H9 (cell line): ENCODE data around the gene MTTP. TPM values are rescaled to one million over a fixed set of nuclear protein-coding genes. Genes with fewer than 3 reads are reported as not detected.

Source experiments
- DNase-seq: peaks from one replicate; pipeline ENCODE4 v3.0.0-alpha.2; 2017
- H2AFZ ChIP-seq: one replicate; pipeline ENCODE4 v1.6.1; 2013; ENCODE audit warnings: mild to moderate bottlenecking, low read length, control low read depth, moderate library complexity
- H2AK5ac ChIP-seq: 2 replicates; pipeline ENCODE4 v1.6.1; 2013; ENCODE audit warnings: low read length, control low read depth, mixed read lengths; ENCODE audit not compliant: insufficient read length
- H2BK120ac ChIP-seq: one replicate; pipeline ENCODE4 v1.6.1; 2013; ENCODE audit warnings: low read depth, mild to moderate bottlenecking, low read length, control low read depth, inconsistent platforms; ENCODE audit not compliant: poor library complexity, severe bottlenecking
- H2BK12ac ChIP-seq: 2 replicates; pipeline ENCODE4 v1.6.1; 2013; ENCODE audit warnings: low read length, control low read depth, mixed read lengths, low read depth; ENCODE audit not compliant: insufficient read length
- H2BK15ac ChIP-seq: 2 replicates; pipeline ENCODE4 v1.6.1; 2013; ENCODE audit warnings: low read depth, low read length, control low read depth
- H2BK20ac ChIP-seq: one replicate; pipeline ENCODE4 v1.6.1; 2013; ENCODE audit warnings: low read depth, mild to moderate bottlenecking, low read length, control low read depth, inconsistent platforms; ENCODE audit not compliant: poor library complexity, severe bottlenecking
- H2BK5ac ChIP-seq: 2 replicates; pipeline ENCODE4 v1.6.1; 2013; ENCODE audit warnings: low read length, control low read depth, mixed read lengths; ENCODE audit not compliant: insufficient read length
- H3K14ac ChIP-seq: 2 replicates; pipeline ENCODE4 v1.6.1; 2013; ENCODE audit warnings: low read length, control low read depth; ENCODE audit not compliant: insufficient read depth
- H3K18ac ChIP-seq: 2 replicates; pipeline ENCODE4 v1.6.1; 2013; ENCODE audit warnings: low read depth, mild to moderate bottlenecking, mixed read lengths, low read length, control low read depth; ENCODE audit not compliant: insufficient read length
- H3K23ac ChIP-seq: 2 replicates; pipeline ENCODE4 v1.6.1; 2013; ENCODE audit warnings: low read length, control low read depth, mixed read lengths, low read depth; ENCODE audit not compliant: insufficient read length
- H3K23me2 ChIP-seq: 2 replicates; pipeline ENCODE4 v1.6.1; 2013; ENCODE audit warnings: low read depth, mild to moderate bottlenecking, mixed read lengths, low read length, control low read depth; ENCODE audit not compliant: insufficient read length, poor library complexity, severe bottlenecking
- H3K27ac ChIP-seq: 2 replicates; pipeline ENCODE4 v1.5.1; 2013; ENCODE audit warnings: low read length, control low read depth, mixed read lengths, low read depth; ENCODE audit not compliant: insufficient read length
- H3K27me3 ChIP-seq: 2 replicates; pipeline ENCODE4 v1.6.1; 2013; ENCODE audit warnings: low read length, control low read depth, inconsistent platforms; ENCODE audit not compliant: insufficient read depth
- H3K4ac ChIP-seq: 2 replicates; pipeline ENCODE4 v1.6.1; 2013; ENCODE audit warnings: low read depth, mild to moderate bottlenecking, control low read depth, inconsistent platforms, low read length, moderate library complexity
- H3K4me1 ChIP-seq: 2 replicates; pipeline ENCODE4 v1.6.1; 2013; ENCODE audit warnings: low read length, control low read depth, inconsistent platforms; ENCODE audit not compliant: insufficient read depth
- H3K4me2 ChIP-seq: 2 replicates; pipeline ENCODE4 v1.6.1; 2013; ENCODE audit warnings: low read length, control low read depth, mixed read lengths; ENCODE audit not compliant: insufficient read length, insufficient read depth
- H3K56ac ChIP-seq: 2 replicates; pipeline ENCODE4 v1.6.1; 2013; ENCODE audit warnings: low read depth, mild to moderate bottlenecking, mixed read lengths, low read length, control low read depth; ENCODE audit not compliant: insufficient read length
- H3K79me1 ChIP-seq: 2 replicates; pipeline ENCODE4 v1.6.1; 2013; ENCODE audit warnings: low read depth, mild to moderate bottlenecking, moderate library complexity, low read length, control low read depth, inconsistent platforms; ENCODE audit not compliant: insufficient read depth, poor library complexity, severe bottlenecking
- H3K79me2 ChIP-seq: 2 replicates; pipeline ENCODE4 v1.6.1; 2013; ENCODE audit warnings: low read length, control low read depth, inconsistent platforms; ENCODE audit not compliant: insufficient read depth
- H3K9ac ChIP-seq: 2 replicates; pipeline ENCODE4 v1.6.1; 2013; ENCODE audit warnings: low read length, control low read depth, mixed read lengths; ENCODE audit not compliant: insufficient read length; ENCODE audit errors: extremely low read depth
- H3K9me3 ChIP-seq: one replicate; pipeline ENCODE4 v1.6.1; 2013; ENCODE audit warnings: low read depth, low read length, inconsistent platforms; ENCODE audit not compliant: control insufficient read depth
- H3T11ph ChIP-seq: one replicate; pipeline ENCODE4 v1.6.1; 2013; ENCODE audit warnings: mild to moderate bottlenecking, low read length, control low read depth, inconsistent platforms
- H4K20me1 ChIP-seq: one replicate; pipeline ENCODE4 v1.6.1; 2013; ENCODE audit not compliant: control insufficient read depth, insufficient read length, insufficient read depth
- H4K5ac ChIP-seq: 2 replicates; pipeline ENCODE4 v1.6.1; 2013; ENCODE audit warnings: low read depth, mild to moderate bottlenecking, mixed read lengths, low read length, control low read depth; ENCODE audit not compliant: insufficient read length
- H4K8ac ChIP-seq: replicated peaks from 2 replicates; pipeline ENCODE4 v1.6.1; 2013; ENCODE audit warnings: low read length, control low read depth, mixed read lengths, low read depth; ENCODE audit not compliant: insufficient read length
- H4K91ac ChIP-seq: 2 replicates; pipeline ENCODE4 v1.6.1; 2013; ENCODE audit warnings: low read depth, mild to moderate bottlenecking, moderate library complexity, mixed read lengths, low read length, control low read depth; ENCODE audit not compliant: insufficient read length
- H3K27ac Mint-ChIP-seq, 3 experiments: 2 replicates in 2 of 3; 3 replicates in 1 of 3; pipeline ENCODE4 v1.8.0; 2020 to 2021; ENCODE audit warnings: mixed read lengths in 3 of 3, mild to moderate bottlenecking in 1 of 3, moderate library complexity in 1 of 3
- H3K27me3 Mint-ChIP-seq: 2 replicates; pipeline ENCODE4 v1.8.0; 2021; ENCODE audit warnings: low read depth, mild to moderate bottlenecking, moderate library complexity, mixed read lengths
- H3K36me3 Mint-ChIP-seq, 3 experiments: 2 replicates in 2 of 3; 3 replicates in 1 of 3; pipeline ENCODE4 v1.8.0; 2020 to 2021; ENCODE audit warnings: low read depth in 3 of 3, mixed read lengths in 3 of 3; ENCODE audit not compliant: insufficient read depth in 1 of 3
- H3K4me1 Mint-ChIP-seq, 2 experiments: 2 replicates each; pipeline ENCODE4 v1.8.0; 2020; ENCODE audit warnings: mixed read lengths in 2 of 2
- H3K4me3 Mint-ChIP-seq, 2 experiments: 2 replicates in 1 of 2; 3 replicates in 1 of 2; pipeline ENCODE4 v1.8.0; 2020 to 2021; ENCODE audit warnings: mild to moderate bottlenecking in 2 of 2, mixed read lengths in 2 of 2, moderate library complexity in 1 of 2
- H3K9me3 Mint-ChIP-seq, 2 experiments: 2 replicates in 1 of 2; 3 replicates in 1 of 2; pipeline ENCODE4 v1.8.0; 2020; ENCODE audit warnings: mild to moderate bottlenecking in 2 of 2, mixed read lengths in 2 of 2, moderate library complexity in 1 of 2
- CTCF ChIP-seq: fragments of 200-600 bp; sonication (generic); conservative IDR thresholded peaks from 3 replicates; pipeline ENCODE4 v1.8.0; 2021; ENCODE audit warnings: antibody characterized with exemption, mild to moderate bottlenecking
- WGBS: extraction: QIAGEN DNeasy Blood & Tissue Kit; methylation state at CpG from one replicate; pipeline ENCODE4 v1.1.7; 2013; ENCODE audit warnings: missing lambda C conversion rate, low lambda C conversion rate, mixed read lengths; ENCODE audit not compliant: insufficient read length; ENCODE audit errors: extremely low coverage; 5-methylcytosine and 5-hydroxymethylcytosine counted together
- total RNA-seq: library from RNA; stranded (reverse); gene quantifications from 2 replicates; pipeline ENCODE4 v1.2.1, GENCODE V29; 2021

MTTP gene
- total RNA-seq, 1 experiment from 2014 or later, result 0.46 TPM

GRCh38 chr4:99668472-99668871 is 93.8 kb downstream of the MTTP start:
- Histone ChIP-seq H2BK5ac (no peak overlapping the region), H3K23me2 (no peaks in the 10 kb centered on the region), H3K9ac (no peak overlapping the region), H2BK120ac (no peak overlapping the region), H2AFZ (no peak overlapping the region), H3K79me1 (no peaks in the 10 kb centered on the region), H3K4me2 (no peak overlapping the region), H3K23ac (no peak overlapping the region), H2AK5ac (no peak overlapping the region), H3K18ac (no peak overlapping the region), H3K27ac (no peak overlapping the region), H3K79me2 (no peaks in the 10 kb centered on the region), H2BK15ac (no peak overlapping the region), H2BK20ac (no peak overlapping the region), H4K91ac (no peak overlapping the region), H3K9me3 (no peaks in the 10 kb centered on the region), H4K5ac (no peak overlapping the region), H3K4ac (no peak overlapping the region), H2BK12ac (no peak overlapping the region), H3K14ac (no peak overlapping the region), H4K20me1 (no peaks in the 10 kb centered on the region), H3T11ph (no peak overlapping the region), H3K27me3 (no peaks in the 10 kb centered on the region), H4K8ac (no peak overlapping the region), H3K56ac (no peak overlapping the region), H3K4me1 (no peaks in the 10 kb centered on the region)
- Mint-ChIP-seq H3K36me3 (peaks cover 5 to 13% (median 12%) of the 10 kb centered on the region in 3 experiments), H3K4me1 (no peaks in the 10 kb centered on the region), H3K27ac (peak overlapping the region in 1 of 3 experiments; percentile 91; a peak in 1 of 7 replicates), H3K4me3 (no peak overlapping the region), H3K27me3 (no peaks in the 10 kb centered on the region; the same call in 1 of the 2 replicates), H3K9me3 (peaks cover 17% of the 10 kb centered on the region in 2 experiments)
- TF ChIP-seq CTCF, result no peak
- DNase-seq, result no peak
- no CpG with 5 or more reads among the region's 1 CpG for WGBS
